Measurements from ENCODE around the gene LSS.

LSS gene

GRCh38 chr21:46218906-46219590, 9.5 kb downstream of the LSS start:
- H2BK15ac ChIP-seq (ENCODE audit: low read length), result no peak overlapping the region
- H2BK120ac ChIP-seq (ENCODE audit: low read depth, low read length), result no peak overlapping the region
- H3K23ac ChIP-seq (ENCODE audit: low read depth, low read length, poor library complexity), result no peak overlapping the region
- H3K4me1 ChIP-seq (ENCODE audit: control insufficient read depth in 2 of 2, insufficient read depth in 1 of 2, low read depth in 1 of 2, low read length in 2 of 2), result no peaks in the 10 kb centered on the region
- H3K14ac ChIP-seq (ENCODE audit: low read length), result no peak overlapping the region
- H4K91ac ChIP-seq (ENCODE audit: low read depth, low read length, poor library complexity), result no peak overlapping the region
- no peak overlapping the region for H2AK5ac ChIP-seq (ENCODE audit: low read depth, low read length)
- DNase-seq (ENCODE audit: low spot score), result no peak
- no peak overlapping the region for H3K4me2 ChIP-seq (ENCODE audit: insufficient read depth, low read length, poor library complexity, severe bottlenecking)
- H3K27ac ChIP-seq (replicated peaks; ENCODE audit: low read length), result no peak overlapping the region
- H2AFZ ChIP-seq (ENCODE audit: low read length), result no peak overlapping the region
- peak overlapping the region; percentile 33 for H2BK5ac ChIP-seq (ENCODE audit: low read length)
- peaks cover 24% of the 10 kb centered on the region for H3K79me1 ChIP-seq (ENCODE audit: low read depth, low read length)
- no peak overlapping the region for H4K8ac ChIP-seq (ENCODE audit: low read depth, low read length)
- H3K18ac ChIP-seq (ENCODE audit: low read length), result no peak overlapping the region
- no peak overlapping the region for H3K4ac ChIP-seq (ENCODE audit: low read length)
- WGBS, 2 donors (ENCODE audit: extremely low coverage in 2 of 2, insufficient read length in 2 of 2, insufficient replicate concordance in 1 of 2), result no CpG with 5 or more reads among the region's 16 CpGs
- H3K4me3 ChIP-seq (ENCODE audit: low read length in 2 of 2), result no peak overlapping the region
- H2BK12ac ChIP-seq (ENCODE audit: low read length), result no peak overlapping the region
- H3K36me3 ChIP-seq (replicated peaks in 1 of 2; ENCODE audit: control insufficient read depth in 2 of 2, insufficient read depth in 2 of 2, low read length in 2 of 2), result peaks cover 55 to 88% of the 10 kb centered on the region in 2 donors
- no peaks in the 10 kb centered on the region for H3K27me3 ChIP-seq (ENCODE audit: control insufficient read depth in 3 of 3, insufficient read depth in 3 of 3, low read depth in 1 of 3, low read length in 3 of 3)
- H3K9me3 ChIP-seq (replicated peaks in 1 of 2; ENCODE audit: control insufficient read depth in 2 of 2, insufficient read depth in 1 of 2, low read depth in 1 of 2, low read length in 2 of 2), result peaks cover 0 to 2% of the 10 kb centered on the region in 2 donors
- H3K9ac ChIP-seq (ENCODE audit: low read depth, low read length, poor library complexity), result no peak overlapping the region

GRCh38 chr21:46217511-46218196, 10.9 kb downstream of the LSS start:
- peaks cover 61 to 95% of the 10 kb centered on the region in 2 donors for H3K36me3 ChIP-seq (replicated peaks in 1 of 2; ENCODE audit: control insufficient read depth in 2 of 2, insufficient read depth in 2 of 2, low read length in 2 of 2)

GRCh38 chr21:46216132-46216747, 12.3 kb downstream of the LSS start:
- H3K14ac ChIP-seq (ENCODE audit: low read length), result peak overlapping the region; percentile 71
- no peak overlapping the region for H4K91ac ChIP-seq (ENCODE audit: low read depth, low read length, poor library complexity)
- no peaks in the 10 kb centered on the region for H3K27me3 ChIP-seq (ENCODE audit: control insufficient read depth in 3 of 3, insufficient read depth in 3 of 3, low read depth in 1 of 3, low read length in 3 of 3)
- H3K9ac ChIP-seq (ENCODE audit: low read depth, low read length, poor library complexity), result peak overlapping the region; percentile 44
- H3K4me1 ChIP-seq (ENCODE audit: control insufficient read depth in 2 of 2, insufficient read depth in 1 of 2, low read depth in 1 of 2, low read length in 2 of 2), result peaks cover 0 to 2% of the 10 kb centered on the region in 2 donors
- no CpG with 5 or more reads among the region's 16 CpGs for WGBS, 2 donors (ENCODE audit: extremely low coverage in 2 of 2, insufficient read length in 2 of 2, insufficient replicate concordance in 1 of 2)
- H4K8ac ChIP-seq (ENCODE audit: low read depth, low read length), result no peak overlapping the region
- no peak overlapping the region for H3K4me3 ChIP-seq (ENCODE audit: low read length in 2 of 2)
- H3K79me1 ChIP-seq (ENCODE audit: low read depth, low read length), result peaks cover 30% of the 10 kb centered on the region
- no peak overlapping the region for H2AFZ ChIP-seq (ENCODE audit: low read length)
- H3K18ac ChIP-seq (ENCODE audit: low read length), result no peak overlapping the region
- H3K9me3 ChIP-seq (replicated peaks in 1 of 2; ENCODE audit: control insufficient read depth in 2 of 2, insufficient read depth in 1 of 2, low read depth in 1 of 2, low read length in 2 of 2), result peaks cover 0 to 2% of the 10 kb centered on the region in 2 donors
- peak overlapping the region; percentile 0 for H2BK120ac ChIP-seq (ENCODE audit: low read depth, low read length)
- no peak overlapping the region for H2BK5ac ChIP-seq (ENCODE audit: low read length)
- H2BK15ac ChIP-seq (ENCODE audit: low read length), result no peak overlapping the region
- no peak overlapping the region for H3K23ac ChIP-seq (ENCODE audit: low read depth, low read length, poor library complexity)
- DNase-seq (ENCODE audit: low spot score), result no peak
- H3K4ac ChIP-seq (ENCODE audit: low read length), result no peak overlapping the region
- no peak overlapping the region for H2AK5ac ChIP-seq (ENCODE audit: low read depth, low read length)
- H2BK12ac ChIP-seq (ENCODE audit: low read length), result no peak overlapping the region
- no peak overlapping the region for H3K27ac ChIP-seq (replicated peaks; ENCODE audit: low read length)
- H3K36me3 ChIP-seq (replicated peaks in 1 of 2; ENCODE audit: control insufficient read depth in 2 of 2, insufficient read depth in 2 of 2, low read length in 2 of 2), result peaks cover 58 to 95% of the 10 kb centered on the region in 2 donors
- H3K4me2 ChIP-seq (ENCODE audit: insufficient read depth, low read length, poor library complexity, severe bottlenecking), result no peak overlapping the region

More at GRCh38 chr21:46217511-46218196, 10.9 kb downstream of the LSS start:
- no peak overlapping the region for H3K27ac ChIP-seq (replicated peaks; ENCODE audit: low read length)
- H3K9me3 ChIP-seq (replicated peaks in 1 of 2; ENCODE audit: control insufficient read depth in 2 of 2, insufficient read depth in 1 of 2, low read depth in 1 of 2, low read length in 2 of 2), result peaks cover 0 to 2% of the 10 kb centered on the region in 2 donors
- no peak overlapping the region for H2BK15ac ChIP-seq (ENCODE audit: low read length)
- H3K27me3 ChIP-seq (ENCODE audit: control insufficient read depth in 3 of 3, insufficient read depth in 3 of 3, low read depth in 1 of 3, low read length in 3 of 3), result no peaks in the 10 kb centered on the region
- H2AK5ac ChIP-seq (ENCODE audit: low read depth, low read length), result no peak overlapping the region
- H3K23ac ChIP-seq (ENCODE audit: low read depth, low read length, poor library complexity), result peak overlapping the region; percentile 67
- peak overlapping the region in 1 of 2 donors; percentile 34 for H3K4me3 ChIP-seq (ENCODE audit: low read length in 2 of 2)
- H2BK12ac ChIP-seq (ENCODE audit: low read length), result no peak overlapping the region
- no peak for DNase-seq (ENCODE audit: low spot score)
- no peaks in the 10 kb centered on the region for H3K4me1 ChIP-seq (ENCODE audit: control insufficient read depth in 2 of 2, insufficient read depth in 1 of 2, low read depth in 1 of 2, low read length in 2 of 2)
- H2BK5ac ChIP-seq (ENCODE audit: low read length), result no peak overlapping the region
- H2AFZ ChIP-seq (ENCODE audit: low read length), result no peak overlapping the region
- no CpG with 5 or more reads among the region's 22 CpGs for WGBS, 2 donors (ENCODE audit: extremely low coverage in 2 of 2, insufficient read length in 2 of 2, insufficient replicate concordance in 1 of 2)
- peak overlapping the region; percentile 44 for H3K9ac ChIP-seq (ENCODE audit: low read depth, low read length, poor library complexity)
- peak overlapping the region; percentile 31 for H3K18ac ChIP-seq (ENCODE audit: low read length)
- no peak overlapping the region for H3K4me2 ChIP-seq (ENCODE audit: insufficient read depth, low read length, poor library complexity, severe bottlenecking)
- no peak overlapping the region for H3K4ac ChIP-seq (ENCODE audit: low read length)
- H3K79me1 ChIP-seq (ENCODE audit: low read depth, low read length), result peaks cover 26% of the 10 kb centered on the region
- no peak overlapping the region for H4K8ac ChIP-seq (ENCODE audit: low read depth, low read length)
- no peak overlapping the region for H4K91ac ChIP-seq (ENCODE audit: low read depth, low read length, poor library complexity)
- H2BK120ac ChIP-seq (ENCODE audit: low read depth, low read length), result no peak overlapping the region
- no peak overlapping the region for H3K14ac ChIP-seq (ENCODE audit: low read length)
